H1 (cell line): Measurements from ENCODE around the gene SMAP2. TPM values are rescaled to one million over a fixed set of nuclear protein-coding genes. Genes with fewer than 3 reads are reported as not detected.

ENCODE experiments used
- BACH1 ChIP-seq: IDR thresholded peaks from 2 replicates; pipeline ENCODE4 v1.6.1; 2012; ENCODE audit warnings: low read length, improper control_type of control experiment
- CEBPB ChIP-seq: IDR thresholded peaks from 2 replicates; pipeline ENCODE4 v1.6.1; 2012; ENCODE audit warnings: low read depth, low read length
- E2F6 ChIP-seq: IDR thresholded peaks from 2 replicates; pipeline ENCODE4 v1.6.1; 2012; ENCODE audit warnings: inconsistent platforms
- polyA plus RNA-seq, 7 experiments: library from polyadenylated mRNA; depleted of rRNA in 3 of 7; stranded (reverse) in 5 of 7; unstranded in 2 of 7; fragments of >200 nt in 5 of 7; fragments of 200-250 nt in 2 of 7; gene quantifications; 1 replicate in 5 of 7; 2 replicates in 1 of 7; 4 replicates in 1 of 7; pipeline versions ENCODE4 v1.2.1 to v1.2.3, GENCODE V29; 2011 to 2013; ENCODE audit warnings: missing spikeins in 2 of 7, mixed read lengths in 2 of 7
- total RNA-seq: library from RNA; stranded (reverse); fragmentation: NEBNext Ultra II Directional; extraction: Animal tissue kit (Norgen Biotek cat#: 25700); gene quantifications from 2 replicates; pipeline ENCODE4 v1.2.1, GENCODE V29; 2021
- TF ChIP-seq, protein P1 (sequence below): IDR thresholded peaks from 2 replicates; pipeline ENCODE4 v1.6.1; 2012; ENCODE audit warnings: low read length, inconsistent platforms

The SMAP2 gene
- total and polyA plus RNA-seq, 2 of the 8 experiments (the other 6 are each of a cell fraction or from before 2014, with no cell fraction given) = 4.3 to 5.5 TPM

- TF ChIP-seq E2F6 (no peak), BACH1 (no peak), CEBPB (no peak)
- TF ChIP-seq, protein P1, sequence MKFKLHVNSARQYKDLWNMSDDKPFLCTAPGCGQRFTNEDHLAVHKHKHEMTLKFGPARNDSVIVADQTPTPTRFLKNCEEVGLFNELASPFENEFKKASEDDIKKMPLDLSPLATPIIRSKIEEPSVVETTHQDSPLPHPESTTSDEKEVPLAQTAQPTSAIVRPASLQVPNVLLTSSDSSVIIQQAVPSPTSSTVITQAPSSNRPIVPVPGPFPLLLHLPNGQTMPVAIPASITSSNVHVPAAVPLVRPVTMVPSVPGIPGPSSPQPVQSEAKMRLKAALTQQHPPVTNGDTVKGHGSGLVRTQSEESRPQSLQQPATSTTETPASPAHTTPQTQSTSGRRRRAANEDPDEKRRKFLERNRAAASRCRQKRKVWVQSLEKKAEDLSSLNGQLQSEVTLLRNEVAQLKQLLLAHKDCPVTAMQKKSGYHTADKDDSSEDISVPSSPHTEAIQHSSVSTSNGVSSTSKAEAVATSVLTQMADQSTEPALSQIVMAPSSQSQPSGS = no peak
Measured at GRCh38 chr1:40381268-40382107, 8.0 kb downstream of the SMAP2 start (continued).
